Uterus (tissue), 2 donors: ENCODE results near the gene TXNDC11.

ENCODE experiments used
- POLR2A ChIP-seq, 2 donors: fragments of 450-650 bp; IDR thresholded peaks; one replicate each; pipeline ENCODE4 v1.6.1; 2016; ENCODE audit warnings: antibody characterized with exemption in 2 of 2, mild to moderate bottlenecking in 1 of 2, moderate library complexity in 1 of 2
- TF ChIP-seq, protein P1 (sequence below), 4 experiments: fragments of 200-600 bp in 2 of 4; fragments of 450-650 bp in 2 of 4; sonication (generic) in 2 of 4; IDR thresholded peaks; one replicate each; pipeline ENCODE4 v1.5.1; 2016 to 2019; ENCODE audit warnings: antibody characterized with exemption in 4 of 4, mild to moderate bottlenecking in 2 of 4, moderate library complexity in 1 of 4

GRCh38 chr16:11688520-11688886 lies 54.2 kb downstream of the TXNDC11 start:
- TF ChIP-seq POLR2A (IDR thresholded peaks at IDR 0.05) = no peak
- TF ChIP-seq, protein P1, sequence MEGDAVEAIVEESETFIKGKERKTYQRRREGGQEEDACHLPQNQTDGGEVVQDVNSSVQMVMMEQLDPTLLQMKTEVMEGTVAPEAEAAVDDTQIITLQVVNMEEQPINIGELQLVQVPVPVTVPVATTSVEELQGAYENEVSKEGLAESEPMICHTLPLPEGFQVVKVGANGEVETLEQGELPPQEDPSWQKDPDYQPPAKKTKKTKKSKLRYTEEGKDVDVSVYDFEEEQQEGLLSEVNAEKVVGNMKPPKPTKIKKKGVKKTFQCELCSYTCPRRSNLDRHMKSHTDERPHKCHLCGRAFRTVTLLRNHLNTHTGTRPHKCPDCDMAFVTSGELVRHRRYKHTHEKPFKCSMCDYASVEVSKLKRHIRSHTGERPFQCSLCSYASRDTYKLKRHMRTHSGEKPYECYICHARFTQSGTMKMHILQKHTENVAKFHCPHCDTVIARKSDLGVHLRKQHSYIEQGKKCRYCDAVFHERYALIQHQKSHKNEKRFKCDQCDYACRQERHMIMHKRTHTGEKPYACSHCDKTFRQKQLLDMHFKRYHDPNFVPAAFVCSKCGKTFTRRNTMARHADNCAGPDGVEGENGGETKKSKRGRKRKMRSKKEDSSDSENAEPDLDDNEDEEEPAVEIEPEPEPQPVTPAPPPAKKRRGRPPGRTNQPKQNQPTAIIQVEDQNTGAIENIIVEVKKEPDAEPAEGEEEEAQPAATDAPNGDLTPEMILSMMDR (IDR thresholded peaks at IDR 0.05) = no peak
